HG02623 (cell line): ENCODE data around the gene TKT.
"Not testable (repeated sequence)": the region's sequence is repeated elsewhere in the genome, so short reads cannot be mapped to it uniquely, and the experiment has no call there.

Source experiments
- ATAC-seq: cut with Tn5 transposase; IDR thresholded peaks from one replicate; pipeline ENCODE4 v1.9.1; 2021; ENCODE audit warnings: moderate library complexity; ENCODE audit not compliant: unreplicated experiment

TKT gene

DNA sequence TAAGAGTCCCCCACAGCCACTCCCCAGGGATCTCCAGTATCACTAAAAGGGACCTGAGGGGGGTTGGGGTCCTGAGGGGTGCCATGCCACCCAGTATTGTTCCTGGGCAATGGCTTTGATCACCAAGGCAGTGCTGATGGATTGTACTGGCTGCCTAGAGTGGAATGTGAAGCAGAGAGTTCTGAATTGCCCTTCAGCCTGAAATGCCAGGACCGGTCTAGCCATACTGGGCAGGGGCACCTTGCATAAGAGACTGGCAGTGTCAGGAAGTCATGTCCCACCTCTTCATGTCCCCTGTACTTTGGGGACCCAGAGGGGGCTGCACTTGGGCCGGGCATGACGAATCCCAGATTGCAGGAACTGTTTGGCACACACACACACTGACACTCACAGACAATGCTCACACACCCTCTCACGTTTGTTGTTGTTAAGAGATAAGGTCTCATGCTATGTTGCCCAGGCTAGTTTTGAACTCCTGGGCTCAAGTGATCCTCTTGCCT, 4.5 kb upstream of the TKT start:
- ATAC-seq: no peak

DNA sequence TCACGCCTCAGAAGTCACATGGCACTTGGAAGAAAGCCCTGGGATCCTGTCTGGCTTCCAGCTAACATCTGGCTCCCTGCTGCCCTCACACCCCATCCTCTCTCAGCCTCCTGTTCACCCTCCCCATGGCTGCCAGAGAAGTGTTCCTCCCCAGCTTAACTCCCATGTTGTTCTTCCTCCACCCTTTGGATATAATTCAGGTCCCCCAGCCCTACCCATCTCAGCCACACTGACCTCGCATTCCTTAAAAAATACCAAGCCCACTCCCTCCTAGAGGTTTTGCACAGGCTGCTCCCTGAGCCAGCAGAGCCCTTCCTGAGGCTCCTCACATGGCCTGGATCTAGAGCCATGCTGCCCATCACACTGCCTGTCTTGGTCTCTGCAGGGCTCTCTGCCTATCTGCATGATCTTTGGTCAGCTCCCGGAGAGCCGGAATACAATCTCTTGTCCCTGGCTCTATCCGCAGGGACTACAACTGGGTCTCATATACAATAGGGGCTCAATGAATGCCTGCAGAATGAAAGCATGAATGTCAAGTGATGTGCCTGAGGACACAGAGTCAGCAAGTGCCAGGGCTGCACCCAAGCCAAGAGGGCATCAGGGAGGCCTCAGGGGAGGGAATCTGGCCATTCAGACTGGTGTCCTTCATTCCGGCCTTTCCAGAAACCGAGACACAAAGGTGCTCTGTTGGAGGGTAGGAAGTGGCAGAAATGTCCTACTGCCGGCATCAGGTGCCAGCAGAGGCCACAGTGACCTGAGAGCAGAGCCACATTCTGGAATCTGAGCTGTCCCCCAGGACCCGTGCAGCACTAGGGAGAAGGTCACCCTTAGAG, 3.8 kb upstream of the TKT start:
- ATAC-seq: no peak

GRCh38 chr3:53258600-53259426, 3.0 kb upstream of the TKT start:
- no peak for ATAC-seq

GRCh38 chr3:53257465-53257864, 1.6 kb upstream of the TKT start:
- ATAC-seq: no peak

DNA sequence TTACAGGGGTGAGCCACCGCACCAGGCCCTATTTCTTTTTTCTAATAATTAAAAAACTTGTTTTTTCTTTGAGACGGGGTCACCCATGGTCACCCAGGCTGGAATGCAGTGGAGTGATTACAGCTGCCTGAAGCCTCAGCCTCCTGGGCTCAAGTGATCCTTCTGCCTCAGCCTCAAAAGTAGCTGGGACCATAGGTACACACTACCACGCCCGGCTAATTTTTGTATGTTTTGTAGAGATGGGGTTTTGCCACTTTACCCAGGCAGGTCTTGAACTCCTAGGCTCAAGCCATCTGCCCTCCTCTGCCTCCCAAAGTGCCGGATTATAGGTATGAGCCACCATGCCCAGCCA, 858 bp upstream of the TKT start:
- no peak for ATAC-seq

GRCh38 chr3:53255423-53255774, 423 bp downstream of the TKT start:
- ATAC-seq: peak; percentile 30

- ATAC-seq: peak; percentile 43
Observed at GRCh38 chr3:53254509-53255422, 1.1 kb downstream of the TKT start.

- ATAC-seq: no peak
Observed at GRCh38 chr3:53253707-53254508, 1.9 kb downstream of the TKT start.

DNA sequence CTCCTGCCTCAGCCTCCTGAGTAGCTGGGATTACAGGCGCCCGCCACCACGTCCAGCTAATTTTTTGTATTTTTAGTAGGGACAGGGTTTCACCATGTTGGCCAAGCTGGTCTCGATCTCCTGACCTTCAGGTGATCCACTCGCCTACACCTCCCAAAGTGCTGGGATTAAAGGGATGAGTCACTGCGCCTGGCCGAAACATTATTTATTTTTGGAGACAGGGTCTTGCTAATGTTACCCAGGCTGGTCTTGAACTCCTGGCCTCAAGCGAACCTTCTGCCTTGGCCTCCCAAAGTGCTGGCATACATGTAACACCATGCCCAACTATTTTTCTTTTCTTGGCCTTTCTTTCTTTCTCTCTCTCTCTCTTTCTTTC, 2.9 kb downstream of the TKT start:
- ATAC-seq: not testable (repeated sequence)

DNA sequence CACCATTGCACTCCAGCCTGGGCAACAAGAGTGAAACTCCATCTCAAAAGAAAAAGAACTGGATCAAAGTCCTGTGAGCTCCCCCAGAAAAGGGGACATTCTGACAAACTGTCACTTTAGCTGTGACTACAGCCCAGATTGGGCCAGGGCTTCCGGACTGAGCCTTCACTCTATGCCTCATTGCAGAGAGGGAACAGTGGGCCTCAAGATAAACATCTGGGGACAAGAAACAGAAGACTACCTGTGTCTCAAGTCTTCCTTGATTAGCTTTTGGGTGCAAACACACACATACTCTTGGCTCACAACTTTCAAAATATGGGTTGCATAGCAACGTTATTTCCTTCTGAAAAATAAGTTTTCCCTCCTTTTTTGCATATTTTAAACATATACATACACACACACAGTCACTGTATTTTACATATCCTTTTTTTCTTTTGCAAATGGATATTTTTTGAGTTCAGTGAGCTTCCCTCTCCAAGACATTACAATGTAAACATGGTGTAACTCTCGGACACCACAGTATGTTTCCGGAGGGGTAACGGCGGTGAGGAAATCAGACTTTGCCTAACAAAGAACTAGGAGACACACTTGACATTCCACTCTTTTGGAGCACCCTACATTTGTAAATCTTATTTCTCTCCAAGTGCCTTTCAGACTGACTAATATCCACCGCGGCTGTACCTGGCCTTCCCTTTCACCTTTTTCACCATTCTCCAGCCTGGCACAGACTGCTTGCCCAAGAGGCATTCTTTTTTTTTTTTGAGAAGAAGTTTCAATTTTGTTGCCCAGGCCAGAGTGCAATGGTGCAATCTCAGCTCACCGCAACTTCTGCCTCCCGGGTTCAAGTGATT, 3.5 kb downstream of the TKT start:
- ATAC-seq: no peak

GRCh38 chr3:53250881-53251605, 4.8 kb downstream of the TKT start:
- no peak for ATAC-seq

DNA sequence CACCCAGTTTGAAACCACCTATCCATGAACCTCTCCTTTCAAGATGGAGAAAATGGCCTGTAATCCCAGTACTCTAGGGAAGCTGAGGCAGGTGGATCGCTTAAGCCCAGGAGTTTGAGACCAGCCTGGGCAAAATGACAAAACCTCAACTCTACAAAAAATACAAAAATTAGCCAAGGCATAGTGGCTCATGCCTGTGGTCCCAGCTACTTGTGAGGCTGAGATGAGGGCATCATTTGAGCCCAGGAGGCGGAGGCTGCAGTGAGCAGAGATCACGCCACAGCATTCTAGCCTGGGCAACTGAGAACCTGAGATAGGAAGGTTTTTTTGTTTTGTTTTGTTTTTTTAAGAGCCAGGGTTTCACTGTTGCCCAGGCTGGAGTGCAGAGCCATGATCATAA, 5.4 kb downstream of the TKT start:
- no peak for ATAC-seq

- no peak for ATAC-seq
Observed at GRCh38 chr3:53248161-53248560, 7.7 kb downstream of the TKT start.

- no peak for ATAC-seq
Observed at GRCh38 chr3:53247619-53248018, 8.2 kb downstream of the TKT start.

DNA sequence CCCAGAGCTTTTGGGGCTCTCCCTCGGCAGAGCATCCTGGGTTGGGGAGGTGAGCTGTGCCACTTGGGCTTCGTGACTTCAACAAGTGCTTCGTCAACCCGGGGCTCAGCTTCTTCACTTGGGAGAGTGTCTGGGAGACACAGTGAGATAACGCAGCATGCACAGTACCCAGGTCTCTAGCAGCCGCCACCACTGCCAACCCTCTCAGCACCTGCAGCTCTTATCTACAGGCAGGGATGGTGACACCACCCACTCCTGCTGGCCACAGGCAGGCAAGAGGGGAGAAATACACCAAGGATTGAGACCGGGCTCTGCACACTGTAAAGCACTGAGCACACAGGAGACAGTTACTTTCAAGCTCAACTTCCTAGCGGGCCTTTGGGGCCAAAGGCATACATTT, 11.6 kb downstream of the TKT start:
- ATAC-seq: no peak

GRCh38 chr3:53243785-53244184, 12.0 kb downstream of the TKT start:
- no peak for ATAC-seq

- no peak for ATAC-seq
Observed at GRCh38 chr3:53243165-53243564, 12.7 kb downstream of the TKT start.

DNA sequence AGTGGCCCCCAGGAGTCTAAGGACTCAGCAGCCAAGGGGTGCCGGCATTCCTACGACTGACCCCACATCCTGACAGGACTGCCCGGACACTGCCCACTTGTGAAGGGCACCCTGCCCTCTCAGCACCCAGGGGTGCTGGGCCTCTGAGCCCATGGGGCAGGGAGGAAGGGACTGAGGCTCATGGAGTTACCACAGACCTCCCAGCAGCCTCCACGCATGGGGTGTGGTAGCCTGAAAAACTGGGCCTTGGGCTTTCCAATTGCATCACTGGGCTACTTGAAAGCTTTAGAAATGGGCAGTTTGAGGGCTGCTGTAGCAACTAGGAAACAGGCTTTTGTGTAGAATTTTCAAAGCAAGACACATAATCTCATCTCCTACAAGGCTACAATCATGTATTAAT, 13.2 kb downstream of the TKT start:
- no peak for ATAC-seq

GRCh38 chr3:53242155-53242554, 13.7 kb downstream of the TKT start:
- no peak for ATAC-seq
